ENCODE measurements around the gene CCDC188. TPM values are rescaled to one million over a fixed set of nuclear protein-coding genes. Genes with fewer than 3 reads are reported as not detected.

The CCDC188 gene
- total RNA-seq, 1 donor from 2014 or later = not detected

- DNase-seq (ENCODE audit: low spot score) = no peak
Measured at GRCh38 chr22:20185750-20186149, 34.9 kb upstream of the CCDC188 start.

GRCh38 chr22:20184501-20185165, 33.8 kb upstream of the CCDC188 start:
- no peak for DNase-seq (ENCODE audit: low spot score)

- DNase-seq (ENCODE audit: low spot score) = no peak
Measured at GRCh38 chr22:20183823-20184222, 33.0 kb upstream of the CCDC188 start.

GRCh38 chr22:20183101-20183500, 32.2 kb upstream of the CCDC188 start:
- DNase-seq (ENCODE audit: low spot score) = no peak

- no peak for DNase-seq (ENCODE audit: low spot score)
Measured at GRCh38 chr22:20182365-20182764, 31.5 kb upstream of the CCDC188 start.

- no peak for DNase-seq (ENCODE audit: low spot score)
Measured at GRCh38 chr22:20181884-20182236, 31.0 kb upstream of the CCDC188 start.

GRCh38 chr22:20181194-20181883, 30.5 kb upstream of the CCDC188 start:
- DNase-seq (ENCODE audit: low spot score) = no peak

GRCh38 chr22:20180640-20181039, 29.8 kb upstream of the CCDC188 start:
- no peak for DNase-seq (ENCODE audit: low spot score)

GRCh38 chr22:20180245-20180630, 29.4 kb upstream of the CCDC188 start:
- DNase-seq (ENCODE audit: low spot score) = no peak

GRCh38 chr22:20179455-20180244, 28.8 kb upstream of the CCDC188 start:
- DNase-seq (ENCODE audit: low spot score) = no peak

GRCh38 chr22:20178915-20179227, 28.0 kb upstream of the CCDC188 start:
- no peak for DNase-seq (ENCODE audit: low spot score)

GRCh38 chr22:20178075-20178914, 27.4 kb upstream of the CCDC188 start:
- DNase-seq (ENCODE audit: low spot score) = no peak

- DNase-seq (ENCODE audit: low spot score) = no peak
Measured at GRCh38 chr22:20177217-20177911, 26.5 kb upstream of the CCDC188 start.

GRCh38 chr22:20176421-20177085, 25.7 kb upstream of the CCDC188 start:
- no peak for DNase-seq (ENCODE audit: low spot score)

- no peak for DNase-seq (ENCODE audit: low spot score)
Measured at GRCh38 chr22:20175597-20175900, 24.7 kb upstream of the CCDC188 start.

GRCh38 chr22:20174785-20175596, 24.1 kb upstream of the CCDC188 start:
- no peak for DNase-seq (ENCODE audit: low spot score)

GRCh38 chr22:20173772-20174171, 22.9 kb upstream of the CCDC188 start:
- DNase-seq (ENCODE audit: low spot score) = no peak

GRCh38 chr22:20173246-20173645, 22.4 kb upstream of the CCDC188 start:
- no peak for DNase-seq (ENCODE audit: low spot score)

- no peak for DNase-seq (ENCODE audit: low spot score)
Measured at GRCh38 chr22:20172141-20172613, 21.3 kb upstream of the CCDC188 start.

Measured in umbilical cord (tissue), 2 donors.